ENCODE results near the gene ZFAND4.
"Not testable (repeated sequence)": the region's sequence is repeated elsewhere in the genome, so short reads cannot be mapped to it uniquely, and the experiment has no call there.

The ZFAND4 gene

GRCh38 chr10:45586028-45586824 is 86.3 kb downstream of the ZFAND4 start:
- no peak for DNase-seq

GRCh38 chr10:45585131-45585530 is 87.4 kb downstream of the ZFAND4 start:
- DNase-seq: no peak

GRCh38 chr10:45582386-45582781 is 90.2 kb downstream of the ZFAND4 start:
- no peak for DNase-seq

DNA sequence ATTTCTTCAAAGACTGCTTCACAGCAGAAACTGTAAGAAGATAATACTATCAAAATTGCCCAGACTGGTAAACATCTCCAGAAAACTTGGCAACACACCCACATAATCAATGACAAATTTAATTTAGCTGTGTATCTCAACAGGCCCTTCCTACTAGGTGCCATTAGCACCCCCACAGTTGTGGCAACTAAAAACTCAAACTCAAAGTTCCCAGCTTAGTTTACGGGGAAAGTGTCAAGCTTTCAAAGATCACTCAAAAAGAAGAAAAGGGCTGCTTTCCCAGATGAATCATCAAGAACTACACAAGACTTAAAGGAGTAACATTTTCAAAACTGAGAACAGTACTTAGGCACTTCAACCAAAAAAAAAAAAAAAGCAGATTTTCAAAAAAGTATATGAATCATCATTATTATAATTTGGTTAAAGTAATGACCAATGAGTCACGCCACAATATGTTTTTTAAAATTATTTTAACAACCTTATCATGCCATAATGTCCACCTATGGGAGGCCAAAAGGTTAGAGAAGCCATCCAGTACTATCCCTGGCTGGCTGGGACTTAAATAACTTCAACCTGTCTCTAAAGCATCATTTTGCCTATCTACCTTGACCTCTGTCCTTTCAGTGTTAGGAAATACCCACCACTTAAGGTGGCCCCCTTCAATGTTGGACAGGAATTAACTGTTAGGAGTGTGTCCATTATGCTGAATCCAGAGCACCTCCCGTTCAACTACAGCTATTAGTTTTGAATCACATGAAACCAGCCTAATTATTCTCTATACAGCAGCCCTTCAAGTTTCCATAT is 90.8 kb downstream of the ZFAND4 start:
- no peak for DNase-seq

- DNase-seq: no peak
Observed at GRCh38 chr10:45581216-45581549, 91.4 kb downstream of the ZFAND4 start.

GRCh38 chr10:45580371-45581215 is 92.0 kb downstream of the ZFAND4 start:
- no peak for DNase-seq

- DNase-seq: no peak
Observed at GRCh38 chr10:45578384-45578971, 94.1 kb downstream of the ZFAND4 start.

DNA sequence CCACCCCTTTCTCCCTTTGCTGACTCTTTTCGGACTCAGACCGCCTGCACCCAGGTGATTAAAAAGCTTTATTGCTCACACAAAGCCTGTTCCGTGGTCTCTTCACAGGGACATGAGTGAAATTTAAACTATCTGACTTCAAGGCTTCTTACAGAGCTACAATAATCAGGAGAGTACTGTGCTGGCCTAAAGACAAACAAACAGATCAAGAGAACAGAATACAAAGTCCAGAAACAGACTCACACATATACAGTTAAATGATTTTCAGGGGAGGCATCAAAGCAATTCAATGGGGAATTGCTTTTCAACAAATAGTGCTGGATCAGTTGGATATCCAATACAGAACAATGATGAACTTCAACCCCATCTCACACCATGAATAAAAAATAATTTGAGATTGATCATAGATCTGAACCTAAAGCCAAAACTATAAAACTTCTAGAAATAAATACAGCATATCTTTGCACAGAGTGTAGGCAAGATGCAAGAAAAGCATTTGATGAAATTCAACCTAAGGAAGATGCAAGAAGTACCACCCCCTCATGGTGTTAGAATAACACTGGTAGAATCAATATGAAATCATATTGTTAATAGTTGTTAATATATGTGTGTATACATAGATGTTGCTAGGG is 96.5 kb downstream of the ZFAND4 start:
- DNase-seq: no peak

DNA sequence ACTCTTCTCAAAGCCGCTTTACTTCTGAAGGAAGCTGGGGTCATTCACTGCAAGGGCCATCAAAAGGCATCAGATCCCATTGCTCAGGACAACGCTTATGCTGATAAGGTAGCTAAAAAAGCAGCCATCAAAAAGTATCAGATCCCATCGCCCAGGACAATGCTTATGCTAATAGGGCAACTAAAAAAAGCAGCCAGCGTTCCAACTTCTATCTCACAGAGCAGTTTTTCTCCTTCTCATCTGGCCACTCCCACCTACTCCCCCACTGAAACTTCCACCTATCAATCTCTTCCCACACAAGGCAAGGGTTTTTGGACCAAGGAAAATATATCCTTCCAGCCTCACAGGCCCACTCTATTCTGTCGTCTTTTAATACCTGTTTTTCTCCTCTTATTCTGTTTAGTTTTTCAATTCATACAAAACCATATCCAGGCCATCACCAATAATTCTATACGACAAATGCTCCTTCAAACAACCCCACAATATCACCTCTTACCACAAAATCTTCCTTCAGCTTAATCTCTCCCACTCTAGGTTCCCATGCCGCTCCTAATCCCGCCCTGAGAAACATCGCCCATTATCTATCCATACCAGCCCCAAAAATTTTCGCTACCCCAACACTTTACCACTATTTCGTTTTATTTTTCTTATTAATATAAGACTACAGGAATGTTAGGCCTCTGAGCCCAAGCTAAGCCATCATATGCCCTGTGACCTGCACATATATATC is 97.4 kb downstream of the ZFAND4 start:
- not testable (repeated sequence) for DNase-seq

DNA sequence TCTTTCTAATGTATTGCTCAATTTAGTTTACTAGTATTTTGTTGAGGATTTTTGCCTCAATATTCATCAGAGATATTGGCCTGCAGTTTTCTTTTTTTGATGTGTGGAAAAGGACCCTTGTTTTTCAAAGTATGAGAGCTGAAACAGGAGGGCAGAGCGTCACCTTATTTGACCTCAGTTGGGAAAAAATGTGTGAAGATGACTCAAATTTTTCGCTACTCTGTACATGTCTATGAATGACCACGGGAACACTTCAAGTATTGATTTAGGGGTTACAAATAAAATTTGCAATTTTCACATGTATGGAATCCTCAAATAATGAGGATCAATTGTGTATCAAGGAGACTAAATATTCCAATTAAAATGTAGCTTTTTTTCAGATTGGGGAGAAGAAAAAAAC is 103.1 kb downstream of the ZFAND4 start:
- DNase-seq: no peak

- DNase-seq: no peak
Observed at GRCh38 chr10:45566415-45566814, 106.2 kb downstream of the ZFAND4 start.
